SHP77 treated with DMSO at 0.1 percent for 48 hours (cell line): ENCODE data around the gene PPARGC1A.

Source experiments
- DNase-seq: peaks from one replicate; lab custom pipeline; 2025; lab: John Stamatoyannopoulos, UW

PPARGC1A gene

GRCh38 chr4:23844961-23845360, 44.9 kb downstream of the PPARGC1A start:
- DNase-seq: no peak

- no peak for DNase-seq
These were observed 50.6 kb downstream of the PPARGC1A start for GRCh38 chr4:23839279-23839678.

GRCh38 chr4:23838607-23839006, 51.2 kb downstream of the PPARGC1A start:
- no peak for DNase-seq

- no peak for DNase-seq
These were observed 51.7 kb downstream of the PPARGC1A start for GRCh38 chr4:23838131-23838530.

- DNase-seq: no peak
These were observed 52.5 kb downstream of the PPARGC1A start for GRCh38 chr4:23837371-23837770.

GRCh38 chr4:23835774-23836478, 53.9 kb downstream of the PPARGC1A start:
- DNase-seq: no peak

- DNase-seq: no peak
These were observed 61.1 kb downstream of the PPARGC1A start for GRCh38 chr4:23828779-23829178.

GRCh38 chr4:23828020-23828715, 61.7 kb downstream of the PPARGC1A start:
- no peak for DNase-seq

GRCh38 chr4:23822181-23822580, 67.7 kb downstream of the PPARGC1A start:
- no peak for DNase-seq

- DNase-seq: no peak
These were observed 70.8 kb downstream of the PPARGC1A start for GRCh38 chr4:23819041-23819511.

GRCh38 chr4:23818097-23818885, 71.6 kb downstream of the PPARGC1A start:
- DNase-seq: peak; percentile 53

GRCh38 chr4:23814996-23815660, 74.7 kb downstream of the PPARGC1A start:
- no peak for DNase-seq

GRCh38 chr4:23814587-23814986, 75.3 kb downstream of the PPARGC1A start:
- DNase-seq: no peak

- DNase-seq: no peak
These were observed 78.7 kb downstream of the PPARGC1A start for GRCh38 chr4:23811161-23811560.

GRCh38 chr4:23805450-23805851, 84.4 kb downstream of the PPARGC1A start:
- no peak for DNase-seq

GRCh38 chr4:23789762-23790161, 100.1 kb downstream of the PPARGC1A start:
- DNase-seq: no peak

- no peak for DNase-seq
These were observed 101.4 kb downstream of the PPARGC1A start for GRCh38 chr4:23788460-23788859.

GRCh38 chr4:23788027-23788426, 101.8 kb downstream of the PPARGC1A start:
- DNase-seq: no peak

GRCh38 chr4:23782778-23783437, 106.9 kb downstream of the PPARGC1A start:
- no peak for DNase-seq

GRCh38 chr4:23779839-23780238, 110.0 kb downstream of the PPARGC1A start:
- no peak for DNase-seq

GRCh38 chr4:23779422-23779821, 110.4 kb downstream of the PPARGC1A start:
- no peak for DNase-seq

- DNase-seq: no peak
These were observed 114.2 kb downstream of the PPARGC1A start for GRCh38 chr4:23775694-23776093.
